MCF 10A (cell line): ENCODE data around the gene CLECL1. TPM values are rescaled to one million over a fixed set of nuclear protein-coding genes. Genes with fewer than 3 reads are reported as not detected.

Source experiments
- BruUV-seq: library from RNA; stranded (reverse); fragments of 400-500 nt; replicated peaks from 2 replicates; lab custom pipeline; 2021; lab: Mats Ljungman, UMichigan
- CTCF ChIA-PET: fragments of 300-600 bp; sonication (Branson Sonifier 250); formaldehyde crosslinking; extraction: SDS; loops from one replicate; lab custom pipeline; 2021; ENCODE audit warnings: antibody characterized with exemption, inconsistent platforms; lab: Yijun Ruan, JAX
- POLR2A ChIA-PET: fragments of 300-600, 350-650 bp; sonication (Branson Sonifier 250); formaldehyde crosslinking; extraction: SDS; loops from one replicate; lab custom pipeline; 2020; ENCODE audit warnings: antibody characterized with exemption, inconsistent platforms; lab: Yijun Ruan, JAX
- DNase-seq: peaks from one replicate; pipeline ENCODE4 v3.0.0-alpha.2; 2018; ENCODE audit not compliant: unreplicated experiment
- H3K27ac Mint-ChIP-seq: one replicate; pipeline ENCODE4 v1.8.0; 2022; ENCODE audit warnings: mild to moderate bottlenecking, low read depth, mixed read lengths; ENCODE audit not compliant: unreplicated experiment
- H3K27me3 Mint-ChIP-seq: one replicate; pipeline ENCODE4 v1.8.0; 2022; ENCODE audit warnings: mixed read lengths; ENCODE audit not compliant: insufficient read depth, unreplicated experiment
- H3K36me3 Mint-ChIP-seq: one replicate; pipeline ENCODE4 v1.8.0; 2022; ENCODE audit warnings: mild to moderate bottlenecking, moderate library complexity, mixed read lengths; ENCODE audit not compliant: insufficient read depth, unreplicated experiment
- H3K4me1 Mint-ChIP-seq: one replicate; pipeline ENCODE4 v1.8.0; 2022; ENCODE audit warnings: mixed read lengths; ENCODE audit not compliant: insufficient read depth, unreplicated experiment
- H3K4me3 Mint-ChIP-seq: one replicate; pipeline ENCODE4 v1.8.0; 2022; ENCODE audit warnings: mild to moderate bottlenecking, moderate library complexity, mixed read lengths; ENCODE audit not compliant: unreplicated experiment
- H3K9me3 Mint-ChIP-seq: one replicate; pipeline ENCODE4 v1.8.0; 2022; ENCODE audit warnings: mixed read lengths; ENCODE audit not compliant: unreplicated experiment
- CTCF ChIP-seq: fragments of 200-600 bp; IDR thresholded peaks from one replicate; pipeline ENCODE4 v1.8.0; 2022; ENCODE audit warnings: antibody characterized with exemption, mild to moderate bottlenecking; ENCODE audit not compliant: unreplicated experiment
- intact Hi-C: fragments of 100-400 bp; cut with micrococcal nuclease; formaldehyde crosslinking; loops from 2 replicates; pipeline ENCODE4 v1.14.1; 2022
- total RNA-seq: library from RNA; stranded (reverse); gene quantifications from 2 replicates; pipeline ENCODE4 v1.2.3, GENCODE V29; 2022

CLECL1 gene
- total RNA-seq, 1 experiment from 2014 or later, result not detected

DNA sequence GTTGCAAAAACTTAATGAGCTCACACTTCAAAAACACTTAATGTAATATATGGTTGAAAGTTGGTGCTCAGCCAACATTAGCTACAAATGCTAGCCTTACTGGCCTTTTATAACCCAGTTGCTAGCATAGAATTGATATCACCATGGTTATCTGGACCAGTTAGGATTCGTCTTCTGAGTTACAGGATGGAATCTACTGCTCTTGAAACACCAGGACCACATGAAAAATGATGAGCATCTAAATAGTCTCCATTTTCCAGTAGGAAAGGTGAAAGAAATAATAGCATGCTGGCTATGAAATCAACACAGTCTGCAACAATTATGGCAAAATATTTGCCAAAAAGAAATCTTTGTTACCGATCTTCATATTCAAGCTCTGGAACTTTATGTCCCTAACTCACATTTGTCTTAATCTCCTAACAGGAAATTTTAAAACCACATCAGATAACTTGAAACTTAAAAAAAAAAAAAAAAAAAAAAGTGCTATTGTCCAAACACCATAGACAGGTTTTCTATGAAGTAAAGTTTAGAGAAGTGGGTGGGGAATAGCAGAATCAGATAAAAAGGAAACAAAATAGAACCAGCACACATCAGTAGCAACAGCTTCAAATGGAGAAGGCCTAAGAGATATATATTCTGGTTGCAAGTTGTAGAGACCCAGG, 40.5 kb upstream of the CLECL1 start:
- Mint-ChIP-seq H3K27ac (no peak overlapping the region), H3K4me1 (no peaks in the 10 kb centered on the region), H3K9me3 (no peaks in the 10 kb centered on the region), H3K27me3 (no peaks in the 10 kb centered on the region), H3K4me3 (no peak overlapping the region), H3K36me3 (no peaks in the 10 kb centered on the region)
- no TSS peak for BruUV-seq
- ChIA-PET POLR2A (no interaction called here), CTCF (interaction anchor here (0.6 to 0.8 kb wide), 3 partner anchors 22 to 214 kb away, joined by 3 to 5 read pairs (median 3); no protein-coding TSS in a partner anchor)
- intact Hi-C loops, result no loop called here
- DNase-seq, result no peak
- TF ChIP-seq CTCF, result no peak

GRCh38 chr12:9763025-9763424, 30.1 kb upstream of the CLECL1 start:
- H3K27ac Mint-ChIP-seq, result no peak overlapping the region
- CTCF ChIA-PET, result interaction anchor here (3.8 kb wide), 1 partner anchor 12 kb away, joined by 29 read pairs; no protein-coding TSS in a partner anchor
- H3K4me3 Mint-ChIP-seq, result no peak overlapping the region
- no peaks in the 10 kb centered on the region for H3K4me1 Mint-ChIP-seq
- intact Hi-C loops, result no loop called here
- H3K36me3 Mint-ChIP-seq, result no peaks in the 10 kb centered on the region
- no peaks in the 10 kb centered on the region for H3K9me3 Mint-ChIP-seq
- TF ChIP-seq CTCF, result no peak
- POLR2A ChIA-PET, result interaction anchor here (0.6 kb wide), 1 partner anchor 155 kb away, joined by 3 read pairs; no protein-coding TSS in a partner anchor
- DNase-seq, result no peak
- no TSS peak for BruUV-seq
- peaks cover 47% of the 10 kb centered on the region for H3K27me3 Mint-ChIP-seq

GRCh38 chr12:9762369-9762768, 29.5 kb upstream of the CLECL1 start:
- POLR2A ChIA-PET, result interaction anchor here (0.6 kb wide), 1 partner anchor 156 kb away, joined by 3 read pairs; no protein-coding TSS in a partner anchor
- H3K9me3 Mint-ChIP-seq, result no peaks in the 10 kb centered on the region
- H3K4me3 Mint-ChIP-seq, result no peak overlapping the region
- intact Hi-C loops, result no loop called here
- H3K4me1 Mint-ChIP-seq, result no peaks in the 10 kb centered on the region
- no peak for DNase-seq
- no peaks in the 10 kb centered on the region for H3K36me3 Mint-ChIP-seq
- BruUV-seq, result no TSS peak
- peaks cover 54% of the 10 kb centered on the region for H3K27me3 Mint-ChIP-seq
- TF ChIP-seq CTCF, result no peak
- no peak overlapping the region for H3K27ac Mint-ChIP-seq
- CTCF ChIA-PET, result interaction anchor here (1.7 to 3.8 kb wide), 2 partner anchors 11 to 14 kb away, joined by 4 to 29 read pairs; no protein-coding TSS in a partner anchor

GRCh38 chr12:9761419-9761781, 28.5 kb upstream of the CLECL1 start:
- no peaks in the 10 kb centered on the region for H3K4me1 Mint-ChIP-seq
- no peak overlapping the region for H3K4me3 Mint-ChIP-seq
- H3K27me3 Mint-ChIP-seq, result peaks cover 57% of the 10 kb centered on the region
- no peak overlapping the region for H3K27ac Mint-ChIP-seq
- CTCF ChIA-PET, result interaction anchor here (1.7 to 3.8 kb wide), 2 partner anchors 10 to 13 kb away, joined by 4 to 29 read pairs; no protein-coding TSS in a partner anchor
- BruUV-seq, result no TSS peak
- H3K9me3 Mint-ChIP-seq, result no peaks in the 10 kb centered on the region
- TF ChIP-seq CTCF, result no peak
- H3K36me3 Mint-ChIP-seq, result no peaks in the 10 kb centered on the region
- intact Hi-C loops, result no loop called here
- POLR2A ChIA-PET, result no interaction called here
- DNase-seq, result no peak
